Measurements from ENCODE around the gene MAB21L4. TPM values are rescaled to one million over a fixed set of nuclear protein-coding genes. Genes with fewer than 3 reads are reported as not detected.

The MAB21L4 gene
- total RNA-seq, 1 donor from 2014 or later, result not detected

- no peak overlapping the region for H3K27ac Mint-ChIP-seq (ENCODE audit: unreplicated experiment)
- H3K4me1 Mint-ChIP-seq (ENCODE audit: unreplicated experiment), result no peaks in the 10 kb centered on the region
- no peak for DNase-seq (ENCODE audit: extremely low spot score, unreplicated experiment)
- H3K36me3 Mint-ChIP-seq (ENCODE audit: unreplicated experiment), result no peaks in the 10 kb centered on the region
- no peak for TF ChIP-seq CTCF (IDR thresholded peaks at IDR 0.05)
- no peak overlapping the region for H3K4me3 Mint-ChIP-seq (ENCODE audit: unreplicated experiment)
- peaks cover 72% of the 10 kb centered on the region for H3K27me3 Mint-ChIP-seq (ENCODE audit: unreplicated experiment)
- no peaks in the 10 kb centered on the region for H3K9me3 Mint-ChIP-seq (ENCODE audit: unreplicated experiment)
Measured at GRCh38 chr2:240864475-240864874, 31.5 kb downstream of the MAB21L4 start.

GRCh38 chr2:240861547-240861946 is 34.4 kb downstream of the MAB21L4 start:
- no peak overlapping the region for H3K4me3 Mint-ChIP-seq (ENCODE audit: unreplicated experiment)
- H3K27ac Mint-ChIP-seq (ENCODE audit: unreplicated experiment), result no peak overlapping the region
- no peak for DNase-seq (ENCODE audit: extremely low spot score, unreplicated experiment)

GRCh38 chr2:240858871-240859270 is 37.1 kb downstream of the MAB21L4 start:
- Mint-ChIP-seq H3K27ac (ENCODE audit: unreplicated experiment) (no peak overlapping the region), H3K36me3 (ENCODE audit: unreplicated experiment) (no peaks in the 10 kb centered on the region), H3K4me3 (ENCODE audit: unreplicated experiment) (no peak overlapping the region), H3K27me3 (ENCODE audit: unreplicated experiment) (peaks cover 51% of the 10 kb centered on the region), H3K9me3 (ENCODE audit: unreplicated experiment) (peaks cover 9% of the 10 kb centered on the region), H3K4me1 (ENCODE audit: unreplicated experiment) (no peaks in the 10 kb centered on the region)
- TF ChIP-seq CTCF (IDR thresholded peaks at IDR 0.05), result no peak
- no peak for DNase-seq (ENCODE audit: extremely low spot score, unreplicated experiment)

More at GRCh38 chr2:240861547-240861946, 34.4 kb downstream of the MAB21L4 start:
- Mint-ChIP-seq H3K27me3 (ENCODE audit: unreplicated experiment) (peaks cover 72% of the 10 kb centered on the region), H3K36me3 (ENCODE audit: unreplicated experiment) (no peaks in the 10 kb centered on the region), H3K9me3 (ENCODE audit: unreplicated experiment) (no peaks in the 10 kb centered on the region), H3K4me1 (ENCODE audit: unreplicated experiment) (no peaks in the 10 kb centered on the region)
- TF ChIP-seq CTCF (IDR thresholded peaks at IDR 0.05), result no peak

GRCh38 chr2:240858321-240858720 is 37.6 kb downstream of the MAB21L4 start:
- Mint-ChIP-seq H3K4me1 (ENCODE audit: unreplicated experiment) (no peaks in the 10 kb centered on the region), H3K4me3 (ENCODE audit: unreplicated experiment) (no peak overlapping the region), H3K27ac (ENCODE audit: unreplicated experiment) (no peak overlapping the region), H3K9me3 (ENCODE audit: unreplicated experiment) (peaks cover 9% of the 10 kb centered on the region), H3K27me3 (ENCODE audit: unreplicated experiment) (peaks cover 45% of the 10 kb centered on the region), H3K36me3 (ENCODE audit: unreplicated experiment) (no peaks in the 10 kb centered on the region)
- DNase-seq (ENCODE audit: extremely low spot score, unreplicated experiment), result no peak
- no peak for TF ChIP-seq CTCF (IDR thresholded peaks at IDR 0.05)

GRCh38 chr2:240857039-240858008 is 38.6 kb downstream of the MAB21L4 start:
- no peak for TF ChIP-seq CTCF (IDR thresholded peaks at IDR 0.05)
- Mint-ChIP-seq H3K4me1 (ENCODE audit: unreplicated experiment) (no peaks in the 10 kb centered on the region), H3K36me3 (ENCODE audit: unreplicated experiment) (no peaks in the 10 kb centered on the region), H3K9me3 (ENCODE audit: unreplicated experiment) (peaks cover 9% of the 10 kb centered on the region), H3K27ac (ENCODE audit: unreplicated experiment) (no peak overlapping the region), H3K27me3 (ENCODE audit: unreplicated experiment) (peaks cover 37% of the 10 kb centered on the region), H3K4me3 (ENCODE audit: unreplicated experiment) (no peak overlapping the region)
- peak; percentile 84 for DNase-seq (ENCODE audit: extremely low spot score, unreplicated experiment)

Data from osteocyte (in vitro differentiated cells).